GM08714 (cell line): ENCODE measurements around the gene ST3GAL4.
"Not testable (repeated sequence)": the region's sequence is repeated elsewhere in the genome, so short reads cannot be mapped to it uniquely, and the experiment has no call there.

ENCODE experiments used
- H3K4me3 ChIP-seq: fragments of 200-500 bp; sonication (Bioruptor generic); 2 replicates; pipeline ENCODE4 v1.5.1; 2014; ENCODE audit warnings: mild to moderate bottlenecking, low read length, inconsistent platforms
- ZNF274 ChIP-seq: IDR thresholded peaks from 2 replicates; pipeline ENCODE4 v1.6.1; 2012; ENCODE audit warnings: mild to moderate bottlenecking, low read depth, low read length

Gene ST3GAL4

GRCh38 chr11:126355324-126355925 lies at the start of gene ST3GAL4:
TSS of gene ST3GAL4 (plus strand) at chr11:126355686. CDS start at chr11:126406156, 50,470 bp downstream.
- peak within 1 kb of the TSS; percentile 93 for H3K4me3 ChIP-seq
- TF ChIP-seq ZNF274: no peak

DNA sequence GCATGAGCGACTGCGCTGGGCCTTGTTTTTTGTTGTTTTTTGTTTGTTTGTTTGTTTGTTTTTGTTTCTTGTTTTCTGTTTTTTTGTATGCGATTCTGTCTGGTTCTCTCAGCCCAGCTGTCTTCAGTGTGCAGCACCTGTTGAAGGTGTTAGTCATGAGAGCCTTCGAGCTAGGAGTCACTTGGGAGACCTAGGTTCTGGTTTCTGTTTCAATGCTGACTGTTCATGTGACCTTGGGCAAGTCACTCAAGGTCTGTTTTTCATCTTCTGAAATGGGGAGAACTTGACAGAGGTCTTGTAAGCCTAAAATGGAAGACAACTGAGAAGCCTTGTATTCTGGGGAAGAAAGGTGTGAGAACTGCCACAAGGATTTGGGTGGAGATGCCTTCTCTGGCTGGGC lies 49.8 kb upstream of the ST3GAL4 start:
- H3K4me3 ChIP-seq: peak overlapping the region; percentile 1; the same call in 1 of the 2 replicates
- no peak for TF ChIP-seq ZNF274

GRCh38 chr11:126307706-126308105 lies 47.8 kb upstream of the ST3GAL4 start:
- H3K4me3 ChIP-seq: no peak overlapping the region
- TF ChIP-seq ZNF274: no peak

- TF ChIP-seq ZNF274: no peak
- H3K4me3 ChIP-seq: no peak overlapping the region
Observed at GRCh38 chr11:126308271-126308671, 47.2 kb upstream of the ST3GAL4 start.

DNA sequence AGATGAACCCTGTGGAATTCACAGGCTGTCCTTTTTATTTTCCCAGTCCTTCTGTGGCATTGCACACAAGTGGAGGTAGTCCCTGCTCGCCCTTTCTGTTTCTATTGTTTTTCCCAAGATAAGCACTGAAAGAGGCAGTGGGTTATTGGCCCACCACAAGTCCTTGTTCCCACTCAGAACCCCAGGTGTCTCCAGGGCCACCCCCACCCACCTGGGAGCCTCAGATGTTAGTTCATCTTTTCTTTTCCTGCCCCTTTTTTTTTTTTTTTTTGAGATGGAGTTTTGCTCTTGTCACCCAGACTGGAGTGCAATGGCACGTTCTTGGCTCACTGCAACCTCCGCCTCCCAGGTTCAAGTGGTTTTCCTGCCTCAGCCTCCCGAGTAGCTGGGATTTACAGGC lies 46.7 kb upstream of the ST3GAL4 start:
- H3K4me3 ChIP-seq: not testable (repeated sequence)

DNA sequence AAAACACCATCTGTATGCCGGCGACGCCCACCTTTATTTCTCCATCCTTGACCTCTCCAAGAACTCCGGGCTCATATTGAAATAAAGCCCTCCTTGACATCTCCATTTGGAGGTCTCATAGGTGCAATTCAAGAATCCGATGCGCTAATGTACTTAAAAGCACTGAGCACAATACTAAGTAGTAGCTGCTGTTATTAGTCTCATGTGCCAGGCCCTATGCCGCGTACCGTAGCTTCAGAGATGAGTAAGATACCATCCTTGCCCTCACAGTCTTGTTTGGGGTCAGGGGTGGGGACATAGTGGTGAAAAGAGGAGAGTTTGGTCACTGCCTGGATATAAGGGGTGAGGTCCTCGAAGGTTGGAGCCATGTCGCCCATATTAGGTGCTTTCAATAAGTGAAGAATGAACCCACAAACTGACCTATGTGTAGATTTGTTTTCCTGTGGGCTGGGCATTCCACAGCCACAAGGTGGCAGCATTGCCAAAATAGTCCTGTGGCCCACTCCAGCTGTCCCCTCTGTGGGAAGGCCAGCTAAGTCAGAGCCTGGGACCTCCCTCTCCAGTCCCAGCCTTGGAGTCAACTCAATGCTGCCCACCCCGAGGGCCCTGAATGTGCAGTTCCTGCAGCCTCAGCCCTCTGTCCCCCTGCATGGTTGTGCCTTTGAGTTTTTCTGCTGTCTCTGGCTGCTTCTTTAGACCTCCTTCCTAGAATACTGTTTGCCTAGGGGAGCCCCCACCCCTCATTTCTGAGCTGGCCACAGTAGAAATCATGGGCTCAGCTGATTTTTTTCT lies 45.1 kb upstream of the ST3GAL4 start:
- no peak for TF ChIP-seq ZNF274
- no peak overlapping the region for H3K4me3 ChIP-seq

DNA sequence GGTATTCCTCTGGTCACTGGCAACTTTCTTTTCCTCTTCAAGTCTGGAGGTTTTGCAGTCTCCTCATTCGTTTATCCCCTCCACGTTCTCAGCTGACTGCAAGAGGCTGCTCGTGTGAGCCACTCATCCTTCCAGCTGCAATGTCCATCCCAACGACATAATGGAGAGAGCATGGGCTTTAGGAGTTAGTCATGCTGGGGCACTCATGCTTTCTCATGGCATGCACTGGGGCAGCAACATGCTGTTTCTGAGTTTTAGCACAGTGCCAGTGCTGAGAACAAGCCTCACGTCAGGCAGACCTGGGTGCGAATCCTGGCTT lies 44.5 kb upstream of the ST3GAL4 start:
- TF ChIP-seq ZNF274: no peak
- no peak overlapping the region; the same call in 1 of the 2 replicates for H3K4me3 ChIP-seq

DNA sequence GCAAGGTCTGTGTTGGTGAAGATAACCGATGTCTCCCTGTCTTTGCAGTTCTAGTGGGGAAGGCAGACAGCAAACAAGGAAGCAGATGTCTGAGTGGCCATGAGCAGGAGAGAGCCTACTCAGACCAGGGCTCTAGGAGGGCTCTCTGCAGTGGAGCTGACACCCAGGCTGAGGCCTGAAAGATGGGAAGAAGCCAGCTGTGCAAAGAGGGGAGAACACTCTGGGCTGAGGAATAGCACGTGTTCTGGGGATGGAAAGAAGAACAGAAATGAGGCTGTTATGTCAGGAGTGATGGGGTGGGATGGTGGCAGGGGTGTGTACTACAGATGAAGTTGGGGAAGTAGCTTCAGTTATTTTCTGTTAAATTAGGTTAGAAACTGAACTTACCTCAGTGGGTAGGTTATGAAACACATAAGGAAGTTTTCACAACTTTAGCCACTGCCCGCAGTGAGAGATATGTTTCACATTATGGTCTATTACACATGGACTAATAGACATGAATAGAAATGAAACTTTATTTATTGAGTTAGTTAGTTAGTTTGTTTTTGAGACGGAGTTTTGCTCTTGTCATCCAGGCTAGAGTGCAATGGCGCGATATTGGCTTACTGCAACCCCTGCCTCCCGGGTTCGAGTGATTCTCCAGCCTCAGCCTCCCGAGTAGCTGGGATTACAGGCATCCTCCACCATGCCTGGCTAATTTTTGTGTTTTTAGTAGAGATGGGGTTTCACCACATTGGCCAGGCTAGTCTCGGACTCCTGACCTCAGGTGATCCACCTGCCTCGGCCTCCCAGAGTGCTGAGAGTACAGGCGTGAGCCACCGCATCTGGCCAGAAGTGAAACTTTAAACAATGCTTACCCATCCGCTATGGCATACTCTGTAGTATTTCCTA lies 43.8 kb upstream of the ST3GAL4 start:
- H3K4me3 ChIP-seq: no peak overlapping the region; the same call in 1 of the 2 replicates
- no peak for TF ChIP-seq ZNF274

GRCh38 chr11:126312961-126313360 lies 42.5 kb upstream of the ST3GAL4 start:
- TF ChIP-seq ZNF274: no peak
- H3K4me3 ChIP-seq: no peak overlapping the region

DNA sequence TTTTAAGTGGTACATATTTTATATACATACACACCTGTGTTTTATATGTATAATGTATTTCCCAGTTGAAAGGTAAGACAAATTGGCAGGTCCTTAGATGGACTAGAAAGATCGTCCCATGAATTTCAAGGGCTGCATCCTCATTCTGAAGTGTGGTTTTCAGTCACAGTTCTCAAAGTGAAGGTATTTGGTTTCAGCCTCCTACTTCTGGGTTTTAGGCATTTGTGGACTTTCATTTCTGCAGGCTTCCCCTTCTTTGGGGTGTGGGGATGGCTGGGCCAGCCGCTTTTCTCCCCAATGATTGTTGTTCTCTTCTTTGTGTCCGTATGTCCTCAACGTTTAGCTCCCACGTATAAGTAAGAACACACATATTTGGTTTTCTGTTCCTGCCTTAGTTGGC lies 41.7 kb upstream of the ST3GAL4 start:
- TF ChIP-seq ZNF274: no peak

DNA sequence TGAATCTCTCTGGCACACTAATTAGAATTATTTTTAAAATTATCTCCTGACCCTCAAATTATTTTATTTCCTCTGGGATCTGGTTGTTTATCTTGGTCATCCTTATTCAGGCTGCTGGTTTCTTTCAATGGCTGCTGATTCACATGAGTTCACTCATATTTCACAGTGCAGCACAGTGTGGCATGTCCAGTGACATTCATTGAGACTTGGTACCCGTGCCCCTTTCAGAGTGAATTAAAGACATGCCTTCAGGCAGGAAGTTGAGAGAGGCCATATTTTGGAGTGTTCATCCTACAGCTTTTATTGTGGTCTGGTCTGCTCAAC lies 38.1 kb upstream of the ST3GAL4 start:
- TF ChIP-seq ZNF274: no peak
- H3K4me3 ChIP-seq: no peak overlapping the region; the same call in 1 of the 2 replicates

More for the DNA sequence above, 41.7 kb upstream of the ST3GAL4 start:
- no peak overlapping the region for H3K4me3 ChIP-seq

GRCh38 chr11:126317756-126318573 lies 37.5 kb upstream of the ST3GAL4 start:
- H3K4me3 ChIP-seq: no peak overlapping the region; the same call in 1 of the 2 replicates
- no peak for TF ChIP-seq ZNF274

GRCh38 chr11:126318574-126319373 lies 36.7 kb upstream of the ST3GAL4 start:
- no peak for TF ChIP-seq ZNF274
- H3K4me3 ChIP-seq: no peak overlapping the region; the same call in 1 of the 2 replicates

DNA sequence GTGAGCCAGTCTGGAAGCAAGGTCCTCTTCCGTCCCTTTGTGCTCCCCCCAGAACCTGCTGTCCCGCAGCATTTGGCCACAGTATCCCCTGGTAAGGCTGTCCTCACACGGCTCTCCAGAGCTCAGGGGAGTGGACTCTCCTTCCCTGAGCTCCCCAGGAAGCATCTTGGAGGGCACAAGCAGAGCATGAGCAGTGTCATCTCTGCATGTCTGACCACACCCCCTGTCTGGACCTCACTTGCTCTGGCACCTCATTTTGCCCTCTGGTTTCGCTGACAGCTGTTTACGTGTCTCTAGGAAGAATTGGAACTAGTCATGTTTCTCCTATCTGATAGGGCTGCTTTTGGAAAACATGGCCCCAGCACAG lies 36.1 kb upstream of the ST3GAL4 start:
- no peak overlapping the region for H3K4me3 ChIP-seq
- TF ChIP-seq ZNF274: no peak
